ENCODE measurements around the gene KCNE1.

GRCh38 chr21:34553151-34553952 is 41.3 kb upstream of the KCNE1 start:
- TF ChIP-seq, protein P1, sequence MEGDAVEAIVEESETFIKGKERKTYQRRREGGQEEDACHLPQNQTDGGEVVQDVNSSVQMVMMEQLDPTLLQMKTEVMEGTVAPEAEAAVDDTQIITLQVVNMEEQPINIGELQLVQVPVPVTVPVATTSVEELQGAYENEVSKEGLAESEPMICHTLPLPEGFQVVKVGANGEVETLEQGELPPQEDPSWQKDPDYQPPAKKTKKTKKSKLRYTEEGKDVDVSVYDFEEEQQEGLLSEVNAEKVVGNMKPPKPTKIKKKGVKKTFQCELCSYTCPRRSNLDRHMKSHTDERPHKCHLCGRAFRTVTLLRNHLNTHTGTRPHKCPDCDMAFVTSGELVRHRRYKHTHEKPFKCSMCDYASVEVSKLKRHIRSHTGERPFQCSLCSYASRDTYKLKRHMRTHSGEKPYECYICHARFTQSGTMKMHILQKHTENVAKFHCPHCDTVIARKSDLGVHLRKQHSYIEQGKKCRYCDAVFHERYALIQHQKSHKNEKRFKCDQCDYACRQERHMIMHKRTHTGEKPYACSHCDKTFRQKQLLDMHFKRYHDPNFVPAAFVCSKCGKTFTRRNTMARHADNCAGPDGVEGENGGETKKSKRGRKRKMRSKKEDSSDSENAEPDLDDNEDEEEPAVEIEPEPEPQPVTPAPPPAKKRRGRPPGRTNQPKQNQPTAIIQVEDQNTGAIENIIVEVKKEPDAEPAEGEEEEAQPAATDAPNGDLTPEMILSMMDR (conservative IDR thresholded peaks at IDR 0.05; ENCODE audit: low read depth, low read length): no peak
- no peak for TF ChIP-seq EZH2 (IDR thresholded peaks at IDR 0.05; ENCODE audit: borderline replicate concordance, low read depth, low read length, poor library complexity, severe bottlenecking)
